GM18870 (cell line): ENCODE data around the gene FEN1.

Experiments used
- ATAC-seq: cut with Tn5 transposase; IDR thresholded peaks from one replicate; pipeline ENCODE4 v1.9.1; 2021; ENCODE audit warnings: moderate library complexity; ENCODE audit not compliant: unreplicated experiment

FEN1 gene

GRCh38 chr11:61792310-61793082 lies at the start of gene FEN1, which contains the start of gene TMEM258:
TSS of gene FEN1 (plus strand) at chr11:61792911. CDS start at chr11:61795362, 2,451 bp downstream.
TSS of gene TMEM258 (minus strand) at chr11:61792599. CDS start at chr11:61792558, 41 bp downstream.
- peak; percentile 65 for ATAC-seq

- ATAC-seq: no peak
These were observed 49.1 kb upstream of the FEN1 start for GRCh38 chr11:61743486-61744095.

- no peak for ATAC-seq
These were observed 48.5 kb upstream of the FEN1 start for GRCh38 chr11:61744181-61744580.

- ATAC-seq: no peak
These were observed 48.0 kb upstream of the FEN1 start for GRCh38 chr11:61744609-61745156.

- ATAC-seq: no peak
These were observed 46.8 kb upstream of the FEN1 start for GRCh38 chr11:61745781-61746441.

GRCh38 chr11:61746442-61747191 lies 46.1 kb upstream of the FEN1 start:
- no peak for ATAC-seq

- ATAC-seq: no peak
These were observed 45.3 kb upstream of the FEN1 start for GRCh38 chr11:61747192-61747966.

- no peak for ATAC-seq
These were observed 44.8 kb upstream of the FEN1 start for GRCh38 chr11:61747967-61748285.

- no peak for ATAC-seq
These were observed 43.0 kb upstream of the FEN1 start for GRCh38 chr11:61749591-61750217.

- no peak for ATAC-seq
These were observed 42.0 kb upstream of the FEN1 start for GRCh38 chr11:61750631-61751273.

GRCh38 chr11:61751384-61751783 lies 41.3 kb upstream of the FEN1 start:
- no peak for ATAC-seq

GRCh38 chr11:61752117-61752924 lies 40.4 kb upstream of the FEN1 start, which contains the start of gene MYRF:
TSS of gene MYRF (plus strand) at chr11:61752636. CDS start at chr11:61752745, 109 bp downstream.
- ATAC-seq: no peak

GRCh38 chr11:61752925-61753521 lies 39.7 kb upstream of the FEN1 start:
- ATAC-seq: no peak

- no peak for ATAC-seq
These were observed 39.0 kb upstream of the FEN1 start for GRCh38 chr11:61753672-61754071.

GRCh38 chr11:61754534-61755482 lies 37.9 kb upstream of the FEN1 start:
- ATAC-seq: no peak

- no peak for ATAC-seq
These were observed 36.6 kb upstream of the FEN1 start for GRCh38 chr11:61756147-61756451.
